ENCODE data around the gene TIMM10B.

TIMM10B gene

GRCh38 chr11:6473451-6474412 lies 7.6 kb upstream of the TIMM10B start, which contains the start of gene TRIM3:
TSS of gene TRIM3 (minus strand) at chr11:6473941. CDS start at chr11:6465695, 8,246 bp downstream.
- DNase-seq: peak; percentile 88

GRCh38 chr11:6474413-6474792 lies 6.9 kb upstream of the TIMM10B start:
- no peak for DNase-seq

- DNase-seq: no peak
Measured at GRCh38 chr11:6474806-6475500, 6.3 kb upstream of the TIMM10B start.

GRCh38 chr11:6475936-6476335 lies 5.4 kb upstream of the TIMM10B start:
- DNase-seq: no peak

GRCh38 chr11:6476571-6476970 lies 4.7 kb upstream of the TIMM10B start:
- DNase-seq: no peak

GRCh38 chr11:6480299-6480914 lies 894 bp upstream of the TIMM10B start:
- peak; percentile 14 for DNase-seq

GRCh38 chr11:6481924-6482275 lies 599 bp downstream of the TIMM10B start:
- DNase-seq: no peak

- DNase-seq: no peak
Measured at GRCh38 chr11:6482441-6482840, 1.1 kb downstream of the TIMM10B start.

- no peak for DNase-seq
Measured at GRCh38 chr11:6483015-6483414, 1.7 kb downstream of the TIMM10B start.

- no peak for DNase-seq
Measured at GRCh38 chr11:6485661-6486060, 4.4 kb downstream of the TIMM10B start.

GRCh38 chr11:6486256-6486655 lies 5.0 kb downstream of the TIMM10B start:
- DNase-seq: no peak

GRCh38 chr11:6486938-6487337 lies 5.6 kb downstream of the TIMM10B start:
- DNase-seq: no peak

GRCh38 chr11:6488342-6488741 lies 7.0 kb downstream of the TIMM10B start:
- DNase-seq: no peak

- no peak for DNase-seq
Measured at GRCh38 chr11:6488821-6489220, 7.5 kb downstream of the TIMM10B start.

- DNase-seq: no peak
Measured at GRCh38 chr11:6489306-6489705, 8.0 kb downstream of the TIMM10B start.

- DNase-seq: no peak
Measured at GRCh38 chr11:6497069-6497839, 16.0 kb downstream of the TIMM10B start, which contains the start of gene DNHD1. TSS of gene DNHD1 (plus strand) at chr11:6497280. CDS start at chr11:6498216, 936 bp downstream.

GRCh38 chr11:6498121-6498520 lies 16.8 kb downstream of the TIMM10B start:
- DNase-seq: no peak

GRCh38 chr11:6498544-6498943 lies 17.2 kb downstream of the TIMM10B start:
- no peak for DNase-seq

- DNase-seq: no peak
Measured at GRCh38 chr11:6502382-6502781, 21.1 kb downstream of the TIMM10B start.

GRCh38 chr11:6504166-6504565 lies 22.9 kb downstream of the TIMM10B start:
- no peak for DNase-seq

- peak; percentile 63 for DNase-seq
Measured at GRCh38 chr11:6505577-6506240, 24.4 kb downstream of the TIMM10B start.

- no peak for DNase-seq
Measured at GRCh38 chr11:6516865-6517264, 35.6 kb downstream of the TIMM10B start.

Data from fibroblast of upper back skin (primary cell).